ENCODE data around the gene HSD3B7.

DNA sequence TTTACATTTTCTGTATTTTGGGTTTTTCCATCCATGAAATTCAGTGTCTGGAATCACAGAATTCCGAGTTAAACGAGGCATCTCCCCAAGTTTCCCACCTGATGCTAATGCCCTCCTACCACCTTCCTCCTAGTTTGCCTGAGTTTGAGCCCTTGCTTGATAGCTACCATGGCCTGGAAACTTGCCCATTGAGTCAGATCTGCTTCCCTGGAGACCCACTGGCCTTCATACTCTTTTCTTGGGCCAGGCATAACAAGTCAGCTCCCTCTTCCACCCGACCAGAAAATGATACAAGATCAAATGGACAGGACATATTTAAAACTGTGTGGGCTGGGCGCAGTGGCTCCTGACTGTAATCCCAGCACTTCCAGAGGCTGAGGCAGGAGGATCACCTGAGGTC is 17.2 kb upstream of the HSD3B7 start:
- TF ChIP-seq, protein P1, sequence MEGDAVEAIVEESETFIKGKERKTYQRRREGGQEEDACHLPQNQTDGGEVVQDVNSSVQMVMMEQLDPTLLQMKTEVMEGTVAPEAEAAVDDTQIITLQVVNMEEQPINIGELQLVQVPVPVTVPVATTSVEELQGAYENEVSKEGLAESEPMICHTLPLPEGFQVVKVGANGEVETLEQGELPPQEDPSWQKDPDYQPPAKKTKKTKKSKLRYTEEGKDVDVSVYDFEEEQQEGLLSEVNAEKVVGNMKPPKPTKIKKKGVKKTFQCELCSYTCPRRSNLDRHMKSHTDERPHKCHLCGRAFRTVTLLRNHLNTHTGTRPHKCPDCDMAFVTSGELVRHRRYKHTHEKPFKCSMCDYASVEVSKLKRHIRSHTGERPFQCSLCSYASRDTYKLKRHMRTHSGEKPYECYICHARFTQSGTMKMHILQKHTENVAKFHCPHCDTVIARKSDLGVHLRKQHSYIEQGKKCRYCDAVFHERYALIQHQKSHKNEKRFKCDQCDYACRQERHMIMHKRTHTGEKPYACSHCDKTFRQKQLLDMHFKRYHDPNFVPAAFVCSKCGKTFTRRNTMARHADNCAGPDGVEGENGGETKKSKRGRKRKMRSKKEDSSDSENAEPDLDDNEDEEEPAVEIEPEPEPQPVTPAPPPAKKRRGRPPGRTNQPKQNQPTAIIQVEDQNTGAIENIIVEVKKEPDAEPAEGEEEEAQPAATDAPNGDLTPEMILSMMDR (IDR thresholded peaks at IDR 0.05 in 8 of 11, conservative IDR thresholded peaks at IDR 0.05 in 3 of 11), result no peak
- TF ChIP-seq POLR2A (IDR thresholded peaks at IDR 0.05) (no peak), POLR2AphosphoS5 (IDR thresholded peaks at IDR 0.05) (no peak)

All from spleen (tissue), 7 donors.